Middle frontal gyrus (tissue), 1 donor: ENCODE data around the gene EIF3B.
"Not testable (repeated sequence)": the region's sequence is repeated elsewhere in the genome, so short reads cannot be mapped to it uniquely, and the experiment has no call there.

ENCODE experiments used
- DNase-seq: peaks from one replicate; pipeline ENCODE4 v3.0.0-alpha.2; 2015; ENCODE audit warnings: low spot score; ENCODE audit errors: extremely low spot score

The EIF3B gene

GRCh38 chr7:2376351-2377154 lies 21.9 kb downstream of the EIF3B start:
- DNase-seq = no peak

DNA sequence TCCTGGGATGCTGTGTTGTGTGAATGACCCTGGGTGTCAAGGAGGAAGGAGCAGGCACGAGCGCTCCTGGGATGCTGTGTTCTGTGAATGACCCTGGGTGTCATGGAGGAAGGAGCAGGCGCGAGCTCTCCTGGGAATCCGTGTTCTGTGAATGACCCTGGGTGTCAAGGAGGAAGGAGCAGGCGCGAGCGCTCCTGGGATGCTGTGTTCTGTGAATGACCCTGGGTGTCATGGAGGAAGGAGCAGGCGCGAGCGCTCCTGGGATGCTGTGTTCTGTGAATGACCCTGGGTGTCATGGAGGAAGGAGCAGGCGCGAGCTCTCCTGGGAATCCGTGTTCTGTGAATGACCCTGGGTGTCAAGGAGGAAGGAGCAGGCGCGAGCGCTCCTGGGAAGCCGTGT lies 22.9 kb downstream of the EIF3B start:
- not testable (repeated sequence) for DNase-seq

- DNase-seq = not testable (repeated sequence)
Observed at GRCh38 chr7:2378125-2378524, 23.5 kb downstream of the EIF3B start.

- no peak for DNase-seq
Observed at GRCh38 chr7:2379161-2379560, 24.5 kb downstream of the EIF3B start.

- DNase-seq = no peak
Observed at GRCh38 chr7:2379821-2380450, 25.3 kb downstream of the EIF3B start.

GRCh38 chr7:2380461-2380860 lies 25.8 kb downstream of the EIF3B start:
- DNase-seq = no peak

- no peak for DNase-seq
Observed at GRCh38 chr7:2381227-2381626, 26.6 kb downstream of the EIF3B start.

DNA sequence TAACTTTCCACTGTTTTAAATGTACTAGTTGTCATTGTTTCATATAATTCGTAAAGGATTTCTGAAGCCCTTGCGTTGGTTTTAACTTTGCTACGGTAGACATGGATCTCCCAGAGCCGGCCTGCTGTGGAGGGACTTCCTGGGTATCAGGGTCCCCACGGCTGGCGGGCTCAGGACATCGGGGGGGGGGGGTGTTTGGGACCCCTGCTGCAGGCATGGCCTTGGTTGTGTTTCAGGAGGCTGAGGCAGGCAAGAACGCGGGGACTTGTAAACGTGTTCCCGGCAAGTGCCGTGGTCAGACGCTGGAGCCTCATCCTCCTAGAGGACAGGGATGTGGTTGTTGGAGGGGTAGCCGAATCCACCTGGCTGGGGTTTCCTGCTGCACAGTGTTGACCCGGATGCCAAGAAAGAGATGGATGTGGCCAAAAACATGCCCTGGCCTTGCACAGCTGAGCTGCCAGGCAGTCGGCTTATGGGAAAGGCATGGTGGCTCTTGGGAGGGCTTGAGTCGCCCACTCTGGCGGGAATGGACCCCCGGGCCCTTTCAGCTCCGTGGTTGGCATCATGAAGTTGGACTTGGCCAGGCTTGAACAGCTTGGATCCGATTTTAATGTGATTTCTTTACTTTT lies 27.4 kb downstream of the EIF3B start:
- DNase-seq = no peak

- DNase-seq = no peak
Observed at GRCh38 chr7:2383543-2384274, 29.1 kb downstream of the EIF3B start.

- DNase-seq = no peak
Observed at GRCh38 chr7:2384354-2385243, 30.0 kb downstream of the EIF3B start.

GRCh38 chr7:2386122-2386521 lies 31.5 kb downstream of the EIF3B start:
- DNase-seq = not testable (repeated sequence)

- DNase-seq = no peak
Observed at GRCh38 chr7:2386964-2387669, 32.5 kb downstream of the EIF3B start.

- no peak for DNase-seq
Observed at GRCh38 chr7:2387897-2388636, 33.4 kb downstream of the EIF3B start.

DNA sequence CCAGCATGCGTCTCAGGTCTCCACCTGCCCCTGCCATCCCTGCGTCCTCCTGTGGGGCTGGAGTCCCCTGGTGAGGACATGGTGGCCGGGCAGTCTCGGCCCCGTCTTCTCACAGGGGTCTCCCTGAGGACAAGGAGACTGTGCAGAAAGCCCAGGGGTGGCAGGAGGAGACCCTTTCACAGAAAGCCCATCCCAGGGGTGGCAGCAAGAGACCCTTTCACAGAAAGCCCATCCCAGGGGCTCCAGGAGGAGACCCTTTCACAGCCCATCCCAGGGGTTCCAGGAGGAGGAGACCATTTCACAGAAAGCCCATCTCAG lies 34.0 kb downstream of the EIF3B start:
- no peak for DNase-seq

DNA sequence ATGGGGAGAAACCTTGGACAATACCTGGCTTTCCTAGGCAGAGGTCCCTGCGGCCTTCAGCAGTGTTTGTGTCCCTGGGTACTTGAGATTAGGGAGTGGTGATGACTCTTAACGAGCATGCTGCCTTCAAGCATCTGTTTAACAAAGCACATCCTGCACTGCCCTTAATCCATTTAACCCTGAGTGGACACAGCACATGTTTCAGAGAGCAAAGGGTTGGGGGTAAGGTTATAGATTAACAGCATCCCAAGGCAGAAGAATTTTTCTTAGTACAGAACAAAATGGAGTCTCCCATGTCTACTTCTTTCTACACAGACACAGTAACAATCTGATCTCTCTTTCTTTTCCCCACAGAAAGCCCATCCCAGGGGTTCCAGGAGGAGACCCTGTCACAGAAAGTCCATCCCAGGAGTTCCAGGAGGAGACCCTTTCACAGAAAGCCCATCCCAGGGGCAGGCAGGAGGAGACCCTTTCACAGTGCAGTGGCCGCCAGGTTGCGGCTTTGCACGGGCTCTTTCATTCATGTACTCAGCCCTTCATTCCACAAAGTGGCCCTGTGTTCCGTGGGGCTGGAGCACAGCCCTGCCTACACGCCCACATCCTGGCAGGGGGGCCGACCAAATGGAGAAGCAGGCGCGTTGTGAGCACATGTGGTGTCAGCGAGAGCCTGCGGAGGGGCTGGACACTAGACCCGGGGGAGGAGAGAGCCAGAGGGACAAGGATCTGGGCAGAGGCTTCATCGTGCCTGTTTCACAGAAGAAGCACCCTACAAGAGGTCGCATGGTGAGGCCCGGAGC lies 35.6 kb downstream of the EIF3B start:
- DNase-seq = not testable (repeated sequence)

DNA sequence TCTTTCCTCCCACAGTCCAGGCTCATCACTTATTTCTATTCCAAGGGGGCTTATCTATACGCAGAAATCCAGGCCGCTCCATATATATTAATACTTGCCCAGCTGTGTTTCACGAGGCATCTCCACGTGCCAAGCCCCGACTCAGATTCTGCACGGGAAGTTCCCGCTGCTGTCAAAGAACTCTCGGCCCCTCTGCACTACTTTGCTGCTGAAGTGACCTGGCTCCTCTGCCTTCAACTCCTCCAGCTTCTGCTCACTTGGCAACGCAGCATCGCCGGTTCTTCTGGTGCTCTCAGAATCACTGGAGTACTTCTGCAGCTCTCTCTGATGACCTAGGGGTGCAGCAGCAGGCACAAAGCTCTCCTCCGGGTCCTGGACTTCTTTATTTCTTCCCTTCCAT lies 39.1 kb downstream of the EIF3B start:
- DNase-seq = no peak

DNA sequence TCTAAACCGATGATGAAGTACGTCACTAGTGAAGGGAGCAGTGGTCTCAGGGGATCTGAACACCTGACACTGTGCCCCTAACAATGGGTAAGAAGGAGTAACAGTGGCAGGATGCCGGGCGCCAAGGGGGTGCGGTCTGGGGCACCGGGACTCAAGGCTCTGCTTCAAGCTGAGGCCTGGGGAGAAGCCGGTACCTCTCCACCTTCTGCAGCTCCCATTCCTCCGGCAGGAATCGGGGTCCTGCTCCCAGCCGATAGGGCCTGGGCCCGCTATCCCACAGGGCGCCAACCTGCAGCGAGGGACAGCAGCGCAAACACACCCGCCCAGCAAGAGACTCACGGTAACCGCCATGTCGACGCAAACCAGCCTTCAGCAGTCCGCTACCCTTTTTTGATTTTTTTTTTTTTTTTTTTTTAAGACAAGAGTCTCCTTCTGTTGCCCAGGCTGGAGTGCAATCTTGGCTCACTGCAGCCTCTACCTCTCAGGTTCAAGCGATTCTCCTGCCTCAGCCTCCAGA lies 40.0 kb downstream of the EIF3B start:
- no peak for DNase-seq

GRCh38 chr7:2398506-2398905 lies 43.9 kb downstream of the EIF3B start:
- DNase-seq = no peak
